H9 (cell line): ENCODE data around the gene ITGAE. TPM values are rescaled to one million over a fixed set of nuclear protein-coding genes. Genes with fewer than 3 reads are reported as not detected.
A peak's percentile ranks its signal among the peaks of the same experiment; 100 is the strongest.

ENCODE experiments used
- DNase-seq: peaks from one replicate; pipeline ENCODE4 v3.0.0-alpha.2; 2017
- H2AFZ ChIP-seq: one replicate; pipeline ENCODE4 v1.6.1; 2013; ENCODE audit warnings: mild to moderate bottlenecking, low read length, control low read depth, moderate library complexity
- H2AK5ac ChIP-seq: 2 replicates; pipeline ENCODE4 v1.6.1; 2013; ENCODE audit warnings: low read length, control low read depth, mixed read lengths; ENCODE audit not compliant: insufficient read length
- H2BK120ac ChIP-seq: one replicate; pipeline ENCODE4 v1.6.1; 2013; ENCODE audit warnings: low read depth, mild to moderate bottlenecking, low read length, control low read depth, inconsistent platforms; ENCODE audit not compliant: poor library complexity, severe bottlenecking
- H2BK12ac ChIP-seq: 2 replicates; pipeline ENCODE4 v1.6.1; 2013; ENCODE audit warnings: low read length, control low read depth, mixed read lengths, low read depth; ENCODE audit not compliant: insufficient read length
- H2BK15ac ChIP-seq: 2 replicates; pipeline ENCODE4 v1.6.1; 2013; ENCODE audit warnings: low read depth, low read length, control low read depth
- H2BK20ac ChIP-seq: one replicate; pipeline ENCODE4 v1.6.1; 2013; ENCODE audit warnings: low read depth, mild to moderate bottlenecking, low read length, control low read depth, inconsistent platforms; ENCODE audit not compliant: poor library complexity, severe bottlenecking
- H2BK5ac ChIP-seq: 2 replicates; pipeline ENCODE4 v1.6.1; 2013; ENCODE audit warnings: low read length, control low read depth, mixed read lengths; ENCODE audit not compliant: insufficient read length
- H3K14ac ChIP-seq: 2 replicates; pipeline ENCODE4 v1.6.1; 2013; ENCODE audit warnings: low read length, control low read depth; ENCODE audit not compliant: insufficient read depth
- H3K18ac ChIP-seq: 2 replicates; pipeline ENCODE4 v1.6.1; 2013; ENCODE audit warnings: low read depth, mild to moderate bottlenecking, mixed read lengths, low read length, control low read depth; ENCODE audit not compliant: insufficient read length
- H3K23ac ChIP-seq: 2 replicates; pipeline ENCODE4 v1.6.1; 2013; ENCODE audit warnings: low read length, control low read depth, mixed read lengths, low read depth; ENCODE audit not compliant: insufficient read length
- H3K23me2 ChIP-seq: 2 replicates; pipeline ENCODE4 v1.6.1; 2013; ENCODE audit warnings: low read depth, mild to moderate bottlenecking, mixed read lengths, low read length, control low read depth; ENCODE audit not compliant: insufficient read length, poor library complexity, severe bottlenecking
- H3K27ac ChIP-seq: 2 replicates; pipeline ENCODE4 v1.5.1; 2013; ENCODE audit warnings: low read length, control low read depth, mixed read lengths, low read depth; ENCODE audit not compliant: insufficient read length
- H3K27me3 ChIP-seq: 2 replicates; pipeline ENCODE4 v1.6.1; 2013; ENCODE audit warnings: low read length, control low read depth, inconsistent platforms; ENCODE audit not compliant: insufficient read depth
- H3K4ac ChIP-seq: 2 replicates; pipeline ENCODE4 v1.6.1; 2013; ENCODE audit warnings: low read depth, mild to moderate bottlenecking, control low read depth, inconsistent platforms, low read length, moderate library complexity
- H3K4me1 ChIP-seq: 2 replicates; pipeline ENCODE4 v1.6.1; 2013; ENCODE audit warnings: low read length, control low read depth, inconsistent platforms; ENCODE audit not compliant: insufficient read depth
- H3K4me2 ChIP-seq: 2 replicates; pipeline ENCODE4 v1.6.1; 2013; ENCODE audit warnings: low read length, control low read depth, mixed read lengths; ENCODE audit not compliant: insufficient read length, insufficient read depth
- H3K56ac ChIP-seq: 2 replicates; pipeline ENCODE4 v1.6.1; 2013; ENCODE audit warnings: low read depth, mild to moderate bottlenecking, mixed read lengths, low read length, control low read depth; ENCODE audit not compliant: insufficient read length
- H3K79me1 ChIP-seq: 2 replicates; pipeline ENCODE4 v1.6.1; 2013; ENCODE audit warnings: low read depth, mild to moderate bottlenecking, moderate library complexity, low read length, control low read depth, inconsistent platforms; ENCODE audit not compliant: insufficient read depth, poor library complexity, severe bottlenecking
- H3K79me2 ChIP-seq: 2 replicates; pipeline ENCODE4 v1.6.1; 2013; ENCODE audit warnings: low read length, control low read depth, inconsistent platforms; ENCODE audit not compliant: insufficient read depth
- H3K9ac ChIP-seq: 2 replicates; pipeline ENCODE4 v1.6.1; 2013; ENCODE audit warnings: low read length, control low read depth, mixed read lengths; ENCODE audit not compliant: insufficient read length; ENCODE audit errors: extremely low read depth
- H3K9me3 ChIP-seq: one replicate; pipeline ENCODE4 v1.6.1; 2013; ENCODE audit warnings: low read depth, low read length, inconsistent platforms; ENCODE audit not compliant: control insufficient read depth
- H3T11ph ChIP-seq: one replicate; pipeline ENCODE4 v1.6.1; 2013; ENCODE audit warnings: mild to moderate bottlenecking, low read length, control low read depth, inconsistent platforms
- H4K20me1 ChIP-seq: one replicate; pipeline ENCODE4 v1.6.1; 2013; ENCODE audit not compliant: control insufficient read depth, insufficient read length, insufficient read depth
- H4K5ac ChIP-seq: 2 replicates; pipeline ENCODE4 v1.6.1; 2013; ENCODE audit warnings: low read depth, mild to moderate bottlenecking, mixed read lengths, low read length, control low read depth; ENCODE audit not compliant: insufficient read length
- H4K8ac ChIP-seq: replicated peaks from 2 replicates; pipeline ENCODE4 v1.6.1; 2013; ENCODE audit warnings: low read length, control low read depth, mixed read lengths, low read depth; ENCODE audit not compliant: insufficient read length
- H4K91ac ChIP-seq: 2 replicates; pipeline ENCODE4 v1.6.1; 2013; ENCODE audit warnings: low read depth, mild to moderate bottlenecking, moderate library complexity, mixed read lengths, low read length, control low read depth; ENCODE audit not compliant: insufficient read length
- H3K27ac Mint-ChIP-seq, 3 experiments: 2 replicates in 2 of 3; 3 replicates in 1 of 3; pipeline ENCODE4 v1.8.0; 2020 to 2021; ENCODE audit warnings: mixed read lengths in 3 of 3, mild to moderate bottlenecking in 1 of 3, moderate library complexity in 1 of 3
- H3K27me3 Mint-ChIP-seq: 2 replicates; pipeline ENCODE4 v1.8.0; 2021; ENCODE audit warnings: low read depth, mild to moderate bottlenecking, moderate library complexity, mixed read lengths
- H3K36me3 Mint-ChIP-seq, 3 experiments: 2 replicates in 2 of 3; 3 replicates in 1 of 3; pipeline ENCODE4 v1.8.0; 2020 to 2021; ENCODE audit warnings: low read depth in 3 of 3, mixed read lengths in 3 of 3; ENCODE audit not compliant: insufficient read depth in 1 of 3
- H3K4me1 Mint-ChIP-seq, 2 experiments: 2 replicates each; pipeline ENCODE4 v1.8.0; 2020; ENCODE audit warnings: mixed read lengths in 2 of 2
- H3K4me3 Mint-ChIP-seq, 2 experiments: 2 replicates in 1 of 2; 3 replicates in 1 of 2; pipeline ENCODE4 v1.8.0; 2020 to 2021; ENCODE audit warnings: mild to moderate bottlenecking in 2 of 2, mixed read lengths in 2 of 2, moderate library complexity in 1 of 2
- H3K9me3 Mint-ChIP-seq, 2 experiments: 2 replicates in 1 of 2; 3 replicates in 1 of 2; pipeline ENCODE4 v1.8.0; 2020; ENCODE audit warnings: mild to moderate bottlenecking in 2 of 2, mixed read lengths in 2 of 2, moderate library complexity in 1 of 2
- CTCF ChIP-seq: fragments of 200-600 bp; sonication (generic); conservative IDR thresholded peaks from 3 replicates; pipeline ENCODE4 v1.8.0; 2021; ENCODE audit warnings: antibody characterized with exemption, mild to moderate bottlenecking
- WGBS: extraction: QIAGEN DNeasy Blood & Tissue Kit; methylation state at CpG from one replicate; pipeline ENCODE4 v1.1.7; 2013; ENCODE audit warnings: missing lambda C conversion rate, low lambda C conversion rate, mixed read lengths; ENCODE audit not compliant: insufficient read length; ENCODE audit errors: extremely low coverage; 5-methylcytosine and 5-hydroxymethylcytosine counted together
- total RNA-seq: library from RNA; stranded (reverse); gene quantifications from 2 replicates; pipeline ENCODE4 v1.2.1, GENCODE V29; 2021

Gene ITGAE
- total RNA-seq, 1 experiment from 2014 or later = 23.5 TPM

- no peak for TF ChIP-seq CTCF
- H3K27ac Mint-ChIP-seq = peak overlapping the region; percentile 39 to 92 (median 75); a peak in 3 of 7 replicates
- H3K27me3 Mint-ChIP-seq = no peaks in the 10 kb centered on the region
- Histone ChIP-seq H3K4me1 (no peaks in the 10 kb centered on the region; the same call in 1 of the 2 replicates), H3K27me3 (no peaks in the 10 kb centered on the region), H2AK5ac (no peak overlapping the region), H2AFZ (no peak overlapping the region), H4K91ac (no peak overlapping the region), H3T11ph (no peak overlapping the region), H3K4ac (no peak overlapping the region), H3K23ac (no peak overlapping the region), H2BK120ac (no peak overlapping the region), H4K20me1 (no peaks in the 10 kb centered on the region), H4K5ac (no peak overlapping the region), H3K14ac (no peak overlapping the region), H3K79me1 (no peaks in the 10 kb centered on the region), H4K8ac (no peak overlapping the region), H3K9ac (no peak overlapping the region), H2BK15ac (no peak overlapping the region), H3K27ac (peak overlapping the region; percentile 11), H3K9me3 (no peaks in the 10 kb centered on the region), H3K4me2 (no peak overlapping the region), H2BK5ac (no peak overlapping the region), H2BK20ac (no peak overlapping the region), H3K23me2 (no peaks in the 10 kb centered on the region), H3K18ac (no peak overlapping the region), H3K79me2 (peaks cover 2% of the 10 kb centered on the region; the same call in 1 of the 2 replicates), H2BK12ac (no peak overlapping the region), H3K56ac (no peak overlapping the region)
- DNase-seq = no peak
- peaks cover 11 to 15% of the 10 kb centered on the region in 2 experiments for H3K4me1 Mint-ChIP-seq
- H3K9me3 Mint-ChIP-seq = no peaks in the 10 kb centered on the region
- no peak overlapping the region; a peak in 1 of 5 replicates for H3K4me3 Mint-ChIP-seq
- no CpG with 5 or more reads among the region's 9 CpGs for WGBS
- peaks cover 19 to 23% (median 22%) of the 10 kb centered on the region in 3 experiments; a peak in 6 of 7 replicates for H3K36me3 Mint-ChIP-seq
Measured at GRCh38 chr17:3730881-3731429, 70.0 kb downstream of the ITGAE start.
